DMS 273 treated with DMSO at 0.1 percent for 48 hours (cell line): ENCODE data around the gene OR2D2.
"Not testable (repeated sequence)": the region's sequence is repeated elsewhere in the genome, so short reads cannot be mapped to it uniquely, and the experiment has no call there.

Source experiments
- DNase-seq: peaks from one replicate; lab custom pipeline; 2025; lab: John Stamatoyannopoulos, UW

OR2D2 gene

DNA sequence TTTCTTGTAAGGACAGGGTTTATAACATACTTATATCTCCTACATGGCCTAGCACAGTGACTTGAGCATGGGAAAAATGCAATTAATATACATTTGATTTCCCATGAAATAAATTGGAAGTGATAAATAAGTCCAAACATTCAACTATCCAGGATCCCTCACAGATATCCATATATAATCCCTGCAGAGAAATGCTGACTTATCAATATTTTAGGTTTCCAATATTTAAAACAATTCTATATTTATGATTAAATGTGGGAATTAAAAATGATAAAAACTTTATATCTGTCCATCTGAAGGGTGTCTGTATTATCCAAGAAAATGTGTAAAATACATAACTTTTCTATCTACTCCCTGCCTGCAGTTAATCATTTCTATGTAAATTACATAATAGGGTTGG, 9.5 kb downstream of the OR2D2 start:
- DNase-seq, result no peak

DNA sequence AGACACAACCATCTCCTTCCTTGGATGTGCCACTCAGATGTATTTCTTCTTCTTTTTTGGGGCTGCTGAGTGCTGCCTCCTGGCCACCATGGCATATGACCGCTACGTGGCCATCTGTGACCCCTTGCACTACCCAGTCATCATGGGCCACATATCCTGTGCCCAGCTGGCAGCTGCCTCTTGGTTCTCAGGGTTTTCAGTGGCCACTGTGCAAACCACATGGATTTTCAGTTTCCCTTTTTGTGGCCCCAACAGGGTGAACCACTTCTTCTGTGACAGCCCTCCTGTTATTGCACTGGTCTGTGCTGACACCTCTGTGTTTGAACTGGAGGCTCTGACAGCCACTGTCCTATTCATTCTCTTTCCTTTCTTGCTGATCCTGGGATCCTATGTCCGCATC, 15.4 kb downstream of the OR2D2 start:
- no peak for DNase-seq

DNA sequence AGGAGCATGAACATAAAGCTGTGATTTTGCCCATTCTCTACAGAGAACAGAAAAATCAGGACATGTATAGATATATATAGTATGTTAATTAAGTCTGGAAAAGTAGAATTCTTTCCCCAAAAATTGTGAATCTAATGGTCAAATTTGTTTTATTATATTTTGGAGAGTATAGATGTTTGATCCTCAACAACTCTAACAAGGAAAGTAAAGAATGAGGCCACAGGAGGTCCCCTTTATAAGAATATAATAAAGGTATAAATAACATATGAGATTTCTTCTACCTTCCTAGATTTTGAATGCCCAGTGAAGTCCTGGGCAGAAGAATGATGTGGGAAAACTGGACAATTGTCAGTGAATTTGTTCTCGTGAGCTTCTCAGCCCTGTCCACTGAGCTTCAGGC, 16.0 kb downstream of the OR2D2 start, which contains the start of gene OR10A4:
Gene OR10A4, plus strand, starts transcription at position 301 of the 400 bp plus-strand sequence. Its CDS starts 23 bp downstream, at position 324.
- DNase-seq, result no peak

DNA sequence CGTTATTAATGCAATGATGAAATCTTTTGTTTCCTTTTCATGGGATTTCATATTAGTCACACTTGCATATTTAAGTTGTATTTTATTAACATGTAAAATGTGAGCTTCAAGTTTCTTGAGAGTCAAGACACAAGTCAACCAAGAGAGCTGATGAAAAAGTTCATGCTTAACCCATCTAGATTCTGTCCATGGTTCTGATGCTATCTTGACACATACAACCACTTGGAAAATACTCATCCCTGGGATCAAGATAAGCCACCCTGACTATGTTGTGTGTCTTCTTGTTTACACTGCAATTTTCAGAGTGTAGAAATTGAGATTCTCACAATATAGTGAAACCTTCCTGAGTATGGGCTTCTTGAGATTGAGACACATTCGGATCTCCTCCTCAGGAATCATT, 16.5 kb downstream of the OR2D2 start:
- no peak for DNase-seq

DNA sequence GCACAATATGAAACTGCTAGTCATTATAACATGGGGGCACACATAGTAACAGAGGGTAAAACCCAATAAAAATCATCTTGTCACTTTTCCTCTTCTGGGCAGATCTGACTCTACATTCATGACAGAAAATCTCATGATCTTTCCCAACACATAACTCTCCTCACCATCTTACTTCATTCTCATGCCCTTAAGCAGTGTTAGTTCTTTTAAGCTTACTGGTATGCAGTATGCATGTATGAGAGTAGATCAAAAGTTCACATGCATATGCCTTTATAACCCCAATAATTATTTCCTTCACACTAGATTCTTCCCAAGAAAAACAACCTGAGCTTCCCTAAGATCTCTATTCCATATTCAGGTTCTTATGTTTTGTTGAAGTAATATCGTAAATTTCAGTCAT, 21.0 kb downstream of the OR2D2 start:
- no peak for DNase-seq

DNA sequence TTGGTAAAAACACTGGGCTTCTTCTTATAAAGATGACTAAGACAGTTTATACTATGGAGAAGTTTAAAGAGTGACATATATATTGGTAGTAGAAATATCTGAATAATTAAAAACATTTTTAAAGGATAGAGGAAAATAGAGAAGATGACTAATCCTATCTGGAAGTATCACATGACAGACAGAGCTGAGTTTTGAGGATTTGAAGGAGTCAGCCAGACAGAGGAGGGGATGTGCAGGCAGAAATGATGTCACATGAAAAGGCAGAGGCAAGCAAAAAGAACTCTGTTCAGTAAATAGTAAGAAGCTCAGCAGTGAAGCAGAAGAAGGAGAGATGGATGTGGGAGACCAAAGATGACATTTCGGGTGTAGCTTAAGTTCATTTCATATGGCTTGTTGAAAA, 27.9 kb downstream of the OR2D2 start:
- DNase-seq, result no peak

DNA sequence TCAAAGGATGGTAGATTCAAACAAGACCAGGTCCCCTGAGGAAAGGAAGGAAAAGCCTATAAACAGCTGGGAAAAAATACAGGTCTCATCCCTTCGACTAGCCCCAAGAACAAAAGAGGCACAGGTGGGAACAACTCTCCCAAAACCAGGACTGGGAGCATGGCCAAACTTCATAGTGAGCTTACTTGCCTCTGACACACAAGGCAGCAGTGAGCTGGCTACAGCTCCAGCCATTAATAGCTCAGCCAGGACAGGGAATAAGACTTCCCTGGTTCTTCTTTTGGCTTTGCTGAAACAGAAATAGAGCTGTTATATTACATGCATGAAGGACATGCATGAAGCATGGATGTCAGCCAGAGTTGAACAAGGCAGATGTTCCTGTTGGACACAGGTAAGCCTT, 29.3 kb downstream of the OR2D2 start, which contains the start of gene OR10A2:
Gene OR10A2, plus strand, starts transcription at position 97 of the 400 bp plus-strand sequence. CDS start 6,698 bp downstream, outside the sequence.
- no peak for DNase-seq

DNA sequence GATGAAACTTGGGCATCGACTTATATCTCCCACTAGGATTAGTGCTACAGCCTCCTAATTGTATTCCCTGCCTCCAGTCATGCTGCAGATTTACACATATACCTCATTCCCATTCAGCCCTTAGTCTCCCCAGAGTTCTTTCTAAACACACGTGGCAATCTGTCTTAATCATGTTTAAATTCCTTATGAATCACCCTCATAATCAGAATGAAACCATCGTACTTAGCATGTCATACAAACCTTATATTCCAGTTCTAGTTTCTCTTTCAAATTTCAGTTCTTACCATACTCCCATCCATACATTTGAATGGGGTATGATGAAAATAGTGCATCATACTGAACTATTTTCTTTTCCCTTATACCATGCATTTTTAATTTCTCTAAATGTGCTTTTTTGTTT, 35.4 kb downstream of the OR2D2 start:
- DNase-seq, result no peak

DNA sequence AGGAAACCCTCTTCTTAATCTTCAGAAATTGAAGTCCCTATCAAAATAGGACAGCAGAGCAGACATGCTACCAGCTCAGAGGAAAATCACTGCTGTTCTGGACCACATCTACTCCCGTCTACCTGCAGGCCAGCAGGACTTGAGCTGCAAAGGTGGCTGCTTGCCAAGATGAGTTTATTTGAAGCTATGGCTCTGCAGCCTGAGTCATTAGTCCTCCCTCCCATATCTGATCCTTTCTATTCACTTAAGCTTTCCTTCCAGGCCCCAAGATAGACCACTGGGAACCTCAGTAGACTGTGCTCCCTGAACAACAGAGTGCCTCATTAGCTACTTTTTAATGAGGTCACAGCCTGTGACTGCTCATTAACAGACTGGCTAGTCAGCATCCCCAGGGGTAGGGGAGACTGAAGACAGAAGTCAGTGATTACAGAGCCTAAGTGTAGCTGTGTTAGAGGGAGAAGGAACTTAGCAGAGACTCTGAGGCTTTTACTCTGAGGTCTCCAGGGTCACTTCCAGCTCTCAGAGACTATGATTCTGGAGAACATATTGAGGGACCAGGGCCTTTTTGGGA, 36.2 kb downstream of the OR2D2 start:
- DNase-seq, result no peak

DNA sequence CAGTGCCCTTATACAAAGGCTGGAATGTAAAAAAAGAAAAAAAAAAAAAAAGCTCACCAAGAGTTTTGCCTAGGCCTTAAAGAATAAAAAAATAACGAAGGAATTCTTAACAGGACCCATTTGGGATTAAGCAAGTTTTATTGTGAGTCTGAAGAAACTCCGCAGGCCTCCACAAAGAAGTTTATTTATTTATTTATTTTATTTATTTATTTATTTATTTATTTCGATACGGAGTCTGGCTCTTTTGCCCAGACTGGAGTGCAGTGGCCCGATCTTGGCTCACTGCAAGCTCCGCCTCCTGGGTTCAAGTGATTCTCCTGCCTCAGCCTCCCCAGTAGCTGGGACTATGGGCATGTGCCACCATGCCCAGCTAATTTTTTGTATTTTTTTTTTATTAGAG, 37.5 kb downstream of the OR2D2 start:
- not testable (repeated sequence) for DNase-seq

DNA sequence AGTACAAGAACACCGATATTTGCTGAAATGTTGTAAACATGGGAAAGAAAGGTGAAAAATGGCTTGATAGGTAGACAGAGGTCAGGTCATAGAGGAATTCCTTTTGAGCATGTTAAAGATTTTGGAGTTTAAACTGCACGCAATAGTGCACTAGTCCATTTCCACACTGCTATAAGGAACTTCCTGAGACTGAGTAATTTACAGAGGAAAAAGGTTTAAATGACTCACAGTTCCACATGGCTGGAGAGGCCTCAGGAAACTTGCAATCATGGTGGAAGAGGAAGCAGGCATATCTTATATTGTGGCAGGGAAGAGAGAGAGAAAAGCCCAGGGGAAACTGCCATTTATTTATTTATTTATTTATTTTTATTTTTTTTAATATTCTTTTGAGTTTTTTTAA, 41.8 kb downstream of the OR2D2 start:
- no peak for DNase-seq

DNA sequence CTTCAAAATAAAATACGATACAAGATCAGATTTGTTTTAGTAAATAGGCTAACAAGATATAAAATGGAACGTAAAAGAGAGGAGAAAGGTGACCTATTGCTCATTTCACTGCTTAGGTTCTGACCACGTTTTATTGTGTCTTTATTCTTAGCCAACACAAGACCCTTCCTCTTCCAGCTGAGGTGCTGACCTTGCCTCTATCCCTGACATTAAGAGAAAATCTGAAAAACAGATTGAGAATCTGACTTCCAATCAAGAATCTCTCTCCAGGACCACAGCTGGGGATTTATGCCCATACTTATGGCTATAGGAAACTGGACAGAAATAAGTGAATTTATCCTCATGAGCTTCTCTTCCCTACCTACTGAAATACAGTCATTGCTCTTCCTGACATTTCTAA, 46.9 kb downstream of the OR2D2 start, which contains the start of gene OR10A5:
Gene OR10A5, plus strand, starts transcription at position 301 of the 400 bp plus-strand sequence. Its CDS starts 0 bp downstream, at position 301.
- no peak for DNase-seq

DNA sequence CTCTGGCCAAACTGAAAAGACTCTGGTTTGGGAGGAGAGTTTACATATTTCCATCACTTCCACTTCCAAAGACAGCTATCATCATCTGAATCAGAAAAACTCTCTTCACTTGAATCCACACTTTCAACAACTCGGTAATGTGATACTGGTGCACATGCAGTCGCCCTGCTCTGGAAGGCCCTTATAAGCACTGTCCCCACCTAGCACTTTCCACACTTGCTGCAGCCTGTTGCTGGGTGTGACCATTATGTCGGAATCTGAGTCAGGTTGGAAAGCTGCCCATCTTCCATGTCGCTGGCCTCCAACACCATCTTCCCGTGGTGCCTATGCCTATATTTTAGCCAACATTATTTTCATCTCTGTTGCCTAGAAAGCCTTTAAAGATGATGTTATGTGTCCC, 47.9 kb downstream of the OR2D2 start:
- no peak for DNase-seq

DNA sequence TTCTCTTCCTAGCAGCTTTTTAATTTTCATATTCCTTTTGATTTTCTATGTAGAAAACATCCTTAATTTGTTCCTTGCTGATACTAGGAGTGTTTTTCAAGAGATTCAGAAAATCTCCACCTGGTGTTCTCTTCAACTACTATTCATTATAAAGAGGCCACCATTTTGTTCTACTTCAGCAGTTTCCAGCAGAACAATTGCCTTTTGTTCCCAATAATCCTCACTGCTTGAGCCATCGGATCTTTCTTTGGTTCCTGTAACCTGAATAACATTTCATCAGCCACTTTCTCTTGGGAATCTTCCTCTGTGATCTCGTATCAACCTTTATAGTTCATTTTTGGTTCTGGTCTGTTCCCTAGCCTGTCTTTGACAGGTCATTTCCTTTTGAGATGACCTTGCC, 48.6 kb downstream of the OR2D2 start:
- DNase-seq, result no peak

DNA sequence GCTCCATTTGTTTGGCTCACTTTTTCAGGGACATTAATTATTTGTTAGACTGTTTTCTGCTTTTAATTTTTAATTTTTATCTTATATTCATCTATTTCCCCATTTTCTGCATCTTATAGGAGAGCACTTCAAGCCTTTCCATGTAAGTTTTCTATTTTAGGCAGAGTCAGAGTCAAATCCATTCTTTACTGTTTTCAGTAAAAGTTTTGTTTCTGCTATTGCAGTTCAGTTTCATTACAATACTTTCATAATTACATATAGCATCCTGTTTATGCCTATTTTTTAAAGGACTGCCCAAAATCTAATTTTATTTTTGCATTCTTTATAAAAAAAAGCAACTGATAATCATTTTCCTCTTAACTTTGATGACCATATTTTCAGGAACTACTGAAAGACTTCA, 50.6 kb downstream of the OR2D2 start:
- no peak for DNase-seq
